Vagina (tissue), 2 donors: Measurements from ENCODE around the gene CRTAC1. TPM values are rescaled to one million over a fixed set of nuclear protein-coding genes. Genes with fewer than 3 reads are reported as not detected.

Source experiments
- DNase-seq, 2 donors: peaks; one replicate each; pipeline ENCODE4 v3.0.0-alpha.2; 2017; ENCODE audit errors: extremely low spot score in 2 of 2
- H3K27ac ChIP-seq: fragments of 200-600 bp; sonication (generic); one replicate; pipeline ENCODE4 v1.5.1; 2019
- H3K27me3 ChIP-seq: fragments of 200-600 bp; sonication (generic); one replicate; pipeline ENCODE4 v1.5.1; 2019
- H3K36me3 ChIP-seq, 2 donors: fragments of 200-600 bp; sonication (generic); one replicate each; pipeline ENCODE4 v1.5.1; 2017 to 2019
- H3K4me1 ChIP-seq: fragments of 200-600 bp; sonication (generic); one replicate; pipeline ENCODE4 v1.5.1; 2019
- H3K4me3 ChIP-seq, 2 donors: fragments of 200-600 bp; sonication (generic); 1 replicate in 1 of 2; 2 replicates in 1 of 2; pipeline ENCODE4 v1.5.1; 2016 to 2019
- H3K9me3 ChIP-seq: fragments of 200-600 bp; sonication (generic); one replicate; pipeline ENCODE4 v1.5.1; 2019
- POLR2A ChIP-seq, 2 donors: fragments of 450-650 bp; IDR thresholded peaks; one replicate each; pipeline ENCODE4 v1.6.1; 2017; ENCODE audit warnings: antibody characterized with exemption in 2 of 2, mild to moderate bottlenecking in 2 of 2, moderate library complexity in 2 of 2
- POLR2AphosphoS5 ChIP-seq, 2 donors: sonication (generic); formaldehyde crosslinking; IDR thresholded peaks; one replicate each; pipeline ENCODE4 v1.9.0; 2017; ENCODE audit warnings: antibody characterized with exemption in 2 of 2, mild to moderate bottlenecking in 2 of 2, low read depth in 1 of 2; ENCODE audit not compliant: insufficient read depth in 1 of 2
- intact Hi-C: fragments of 100-400 bp; cut with DNase I; formaldehyde crosslinking; loops from one replicate; pipeline ENCODE4 v1.15.1; 2023
- total RNA-seq: library from RNA; depleted of rRNA; stranded (reverse); fragments of >200 nt; gene quantifications from one replicate; pipeline ENCODE4 v1.2.3, GENCODE V29; 2016
- TF ChIP-seq, protein P1 (sequence below), 3 experiments: fragments of 450-650 bp in 2 of 3; fragments of 200-600 bp in 1 of 3; sonication (generic) in 1 of 3; IDR thresholded peaks; one replicate each; pipeline ENCODE4 v1.5.1; 2017 to 2019; ENCODE audit warnings: antibody characterized with exemption in 3 of 3, mild to moderate bottlenecking in 2 of 3, moderate library complexity in 2 of 3

The CRTAC1 gene
- total RNA-seq, 1 donor from 2014 or later: 2.5 TPM

DNA sequence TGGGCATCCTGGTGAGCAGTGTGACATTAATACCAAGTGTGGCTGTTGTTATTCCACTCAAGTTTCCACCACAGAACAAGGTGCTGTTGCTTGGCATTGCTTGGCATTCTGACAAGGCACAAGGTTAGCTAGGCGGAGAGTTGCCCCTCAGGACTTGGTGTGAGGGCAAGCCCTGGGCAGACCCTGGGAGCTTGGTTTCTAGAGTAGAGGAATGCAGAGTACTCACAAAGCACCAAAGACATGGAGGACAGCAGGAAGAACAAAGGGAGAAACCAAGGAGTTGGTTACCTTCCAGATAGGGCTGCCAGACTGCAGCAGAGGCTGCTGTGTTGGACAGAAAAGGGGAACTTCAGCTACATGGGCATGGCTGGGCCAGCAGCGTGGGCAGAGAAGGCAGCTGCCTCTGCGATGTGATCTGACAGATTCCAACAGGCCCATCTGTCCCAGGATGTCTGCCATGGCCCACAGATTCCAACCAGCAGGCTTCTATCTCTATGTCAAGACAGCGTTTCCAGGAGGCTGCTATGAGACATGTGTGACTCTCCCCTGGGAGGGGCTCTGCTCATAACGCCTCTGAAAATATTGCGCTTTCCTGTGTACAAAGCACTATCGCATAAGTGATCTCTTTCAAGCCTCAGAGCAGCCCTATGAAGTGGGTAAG, 178.9 kb downstream of the CRTAC1 start:
- peaks cover 16% of the 10 kb centered on the region for H3K4me1 ChIP-seq
- no peak overlapping the region for H3K27ac ChIP-seq
- H3K9me3 ChIP-seq: no peaks in the 10 kb centered on the region
- no peak for DNase-seq
- intact Hi-C loops: no loop called here
- TF ChIP-seq POLR2A (IDR thresholded peaks at IDR 0.05): no peak
- TF ChIP-seq POLR2AphosphoS5 (IDR thresholded peaks at IDR 0.05; ENCODE audit: insufficient read depth in 1 of 2, low read depth in 1 of 2): no peak
- TF ChIP-seq, protein P1, sequence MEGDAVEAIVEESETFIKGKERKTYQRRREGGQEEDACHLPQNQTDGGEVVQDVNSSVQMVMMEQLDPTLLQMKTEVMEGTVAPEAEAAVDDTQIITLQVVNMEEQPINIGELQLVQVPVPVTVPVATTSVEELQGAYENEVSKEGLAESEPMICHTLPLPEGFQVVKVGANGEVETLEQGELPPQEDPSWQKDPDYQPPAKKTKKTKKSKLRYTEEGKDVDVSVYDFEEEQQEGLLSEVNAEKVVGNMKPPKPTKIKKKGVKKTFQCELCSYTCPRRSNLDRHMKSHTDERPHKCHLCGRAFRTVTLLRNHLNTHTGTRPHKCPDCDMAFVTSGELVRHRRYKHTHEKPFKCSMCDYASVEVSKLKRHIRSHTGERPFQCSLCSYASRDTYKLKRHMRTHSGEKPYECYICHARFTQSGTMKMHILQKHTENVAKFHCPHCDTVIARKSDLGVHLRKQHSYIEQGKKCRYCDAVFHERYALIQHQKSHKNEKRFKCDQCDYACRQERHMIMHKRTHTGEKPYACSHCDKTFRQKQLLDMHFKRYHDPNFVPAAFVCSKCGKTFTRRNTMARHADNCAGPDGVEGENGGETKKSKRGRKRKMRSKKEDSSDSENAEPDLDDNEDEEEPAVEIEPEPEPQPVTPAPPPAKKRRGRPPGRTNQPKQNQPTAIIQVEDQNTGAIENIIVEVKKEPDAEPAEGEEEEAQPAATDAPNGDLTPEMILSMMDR (IDR thresholded peaks at IDR 0.05): no peak
- no peaks in the 10 kb centered on the region for H3K36me3 ChIP-seq
- no peak overlapping the region for H3K4me3 ChIP-seq
- no peaks in the 10 kb centered on the region for H3K27me3 ChIP-seq

DNA sequence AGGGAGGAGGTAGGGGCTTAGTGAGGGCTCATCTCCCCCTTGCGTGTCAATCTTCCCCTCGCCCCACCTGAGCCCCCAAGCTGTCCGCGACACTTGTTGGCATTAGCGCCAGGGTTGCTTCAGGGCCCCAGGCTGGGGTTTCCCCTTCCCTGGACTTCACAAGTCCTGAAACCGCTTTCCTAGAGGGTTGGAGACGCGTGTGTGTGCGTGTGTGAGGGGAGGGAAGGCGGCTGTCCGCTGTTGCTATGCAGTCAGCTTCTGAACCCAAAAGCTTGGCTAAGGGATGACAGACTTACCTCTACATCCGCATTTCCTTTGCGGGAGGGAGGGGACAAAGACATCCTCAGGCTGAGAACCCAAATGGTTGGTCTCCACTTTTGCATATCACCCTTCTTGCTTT, 180.0 kb downstream of the CRTAC1 start:
- DNase-seq: no peak
- intact Hi-C loops: no loop called here
- Histone ChIP-seq H3K4me3 (peak overlapping the region; percentile 50 to 55), H3K36me3 (no peaks in the 10 kb centered on the region), H3K27me3 (no peaks in the 10 kb centered on the region), H3K4me1 (peaks cover 16% of the 10 kb centered on the region), H3K27ac (no peak overlapping the region), H3K9me3 (no peaks in the 10 kb centered on the region)
- TF ChIP-seq, protein P1 (IDR thresholded peaks at IDR 0.05): no peak
- TF ChIP-seq POLR2A (IDR thresholded peaks at IDR 0.05) (no peak), POLR2AphosphoS5 (IDR thresholded peaks at IDR 0.05; ENCODE audit: insufficient read depth in 1 of 2, low read depth in 1 of 2) (no peak)

DNA sequence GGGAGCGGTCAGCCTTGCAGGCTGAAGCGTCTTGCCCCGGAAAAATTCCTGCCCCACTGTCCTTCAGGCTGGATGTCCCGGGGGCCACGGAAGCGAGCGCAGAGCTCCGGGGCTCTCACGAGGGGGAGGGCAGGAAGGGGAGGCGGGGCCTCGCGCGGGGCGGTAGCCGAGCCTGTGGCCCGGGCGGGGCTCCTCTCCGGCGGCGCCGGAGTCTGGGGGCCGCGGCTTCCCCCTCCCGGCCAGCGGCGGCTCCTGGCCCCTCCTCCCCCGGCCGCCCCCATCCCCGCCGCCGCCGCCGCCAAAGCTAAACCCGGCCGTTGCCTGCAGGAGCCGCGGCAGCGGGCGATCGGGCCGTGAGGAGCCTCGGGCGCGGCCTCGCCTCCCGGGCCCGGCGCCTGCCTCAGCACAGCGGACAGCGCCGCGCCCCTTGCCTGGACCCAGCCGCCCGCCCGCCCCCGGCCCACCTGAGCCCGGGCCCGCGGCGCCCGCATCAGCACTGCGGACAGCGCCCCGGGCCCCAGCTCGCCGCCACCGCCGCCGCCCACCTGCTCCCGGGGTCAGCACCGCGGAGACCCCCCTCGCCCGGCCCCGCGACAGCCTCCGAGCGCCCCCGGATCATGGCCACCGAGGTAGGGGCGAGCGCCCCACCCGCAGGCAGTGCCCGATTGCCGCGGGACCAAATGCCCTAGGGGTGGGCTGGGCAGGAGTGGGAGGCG, 180.6 kb downstream of the CRTAC1 start, which contains the start of gene GOLGA7B:
Gene GOLGA7B, plus strand, starts transcription at position 157 of the 716 bp plus-strand sequence. Its CDS starts 461 bp downstream, at position 618.
- intact Hi-C loops: no loop called here
- Histone ChIP-seq H3K9me3 (no peaks in the 10 kb centered on the region), H3K4me1 (peaks cover 16% of the 10 kb centered on the region), H3K4me3 (peak within 1 kb of the TSS; percentile 50 to 55), H3K36me3 (no peaks in the 10 kb centered on the region), H3K27me3 (no peaks in the 10 kb centered on the region), H3K27ac (no peak within 1 kb of the TSS)
- DNase-seq: no peak
- TF ChIP-seq, protein P1 (IDR thresholded peaks at IDR 0.05): no peak
- no peak for TF ChIP-seq POLR2A (IDR thresholded peaks at IDR 0.05)
- TF ChIP-seq POLR2AphosphoS5 (IDR thresholded peaks at IDR 0.05; ENCODE audit: insufficient read depth in 1 of 2, low read depth in 1 of 2): no peak

DNA sequence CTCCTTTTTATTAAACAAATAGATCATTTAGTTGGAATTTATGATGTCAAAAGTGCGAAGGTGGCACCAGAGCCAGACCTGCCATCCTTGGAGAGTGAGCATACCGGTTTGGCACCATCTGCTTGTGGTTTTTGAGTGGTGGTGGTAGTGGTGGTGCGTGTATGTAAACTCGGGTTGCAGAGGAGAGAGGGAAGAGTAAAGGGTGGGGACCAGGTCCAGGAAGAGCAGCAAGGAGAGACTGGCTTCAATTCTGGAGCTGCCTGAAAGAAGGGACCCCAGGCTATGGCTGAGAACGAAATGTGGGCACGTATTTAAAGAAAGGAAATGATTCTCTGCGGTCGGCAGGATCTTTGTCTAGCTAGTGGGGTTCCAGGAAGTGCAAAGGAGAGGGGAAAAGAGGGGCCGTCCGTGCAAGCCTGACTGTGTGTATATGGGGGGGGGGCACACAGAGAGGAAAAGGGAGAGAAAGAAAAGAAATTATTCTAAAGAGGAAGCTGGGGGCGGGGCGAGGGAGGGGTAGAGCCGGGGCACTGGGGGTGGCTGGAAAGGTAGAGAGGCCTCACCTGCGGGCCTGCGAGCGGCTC, 181.2 kb downstream of the CRTAC1 start:
- DNase-seq: no peak
- intact Hi-C loops: no loop called here

More for the DNA sequence above, 181.2 kb downstream of the CRTAC1 start:
- H3K4me1 ChIP-seq: peaks cover 16% of the 10 kb centered on the region
- H3K4me3 ChIP-seq: peak overlapping the region; percentile 50 to 55
- H3K27me3 ChIP-seq: no peaks in the 10 kb centered on the region
- H3K36me3 ChIP-seq: no peaks in the 10 kb centered on the region
- no peaks in the 10 kb centered on the region for H3K9me3 ChIP-seq
- TF ChIP-seq POLR2AphosphoS5 (IDR thresholded peaks at IDR 0.05; ENCODE audit: insufficient read depth in 1 of 2, low read depth in 1 of 2) (no peak), POLR2A (IDR thresholded peaks at IDR 0.05) (no peak)
- TF ChIP-seq, protein P1 (IDR thresholded peaks at IDR 0.05): no peak
- H3K27ac ChIP-seq: no peak overlapping the region
